A549 (cell line): ENCODE results near the gene CD82. TPM values are rescaled to one million over a fixed set of nuclear protein-coding genes. Genes with fewer than 3 reads are reported as not detected.

Experiments
- ATAC-seq, 2 experiments: fragments of 200-7000 bp in 1 of 2; fragments of >200 bp in 1 of 2; cut with Nextera tagmentation in 1 of 2; cut with Tn5 transposase in 1 of 2; 3 replicates each; pipeline versions ENCODE4 v1.8.0 to v1.9.1; 2018 to 2020; ENCODE audit warnings: mild to moderate bottlenecking in 1 of 2, moderate library complexity in 1 of 2
- CTCF ChIA-PET: fragments of 300-600 bp; sonication (Branson Sonifier 250); formaldehyde crosslinking; extraction: SDS; loops from one replicate; lab custom pipeline; 2021; ENCODE audit warnings: antibody characterized with exemption, inconsistent platforms; lab: Yijun Ruan, JAX
- POLR2A ChIA-PET: fragments of 350-600 bp; formaldehyde crosslinking; extraction: SDS; loops from one replicate; lab custom pipeline; 2021; ENCODE audit warnings: antibody characterized with exemption, inconsistent platforms; lab: Yijun Ruan, JAX
- DNase-seq, 2 experiments: peaks; one replicate each; pipeline versions ENCODE4 v3.0.0 to v3.0.0-alpha.2; 2011 to 2016; ENCODE audit warnings: low read depth in 1 of 2, low spot score in 1 of 2
- FAIRE-seq: peaks from 2 replicates; lab custom pipeline; 2011; peaks lifted over from hg19 to GRCh38; lab: Jason Lieb, UNC
- H3K27ac ChIP-seq, 2 experiments: fragments of >200 bp; sonication (Bioruptor Twin); formaldehyde crosslinking; 3 replicates each; pipeline ENCODE4 v1.5.1; 2016 to 2017
- H3K4me1 ChIP-seq: fragments of >200 bp; sonication (Bioruptor Twin); formaldehyde crosslinking; 3 replicates; pipeline ENCODE4 v1.6.1; 2016
- H3K4me2 ChIP-seq: fragments of >200 bp; sonication (Bioruptor Twin); formaldehyde crosslinking; 3 replicates; pipeline ENCODE4 v1.6.1; 2016
- H3K4me3 ChIP-seq: fragments of >200 bp; sonication (Bioruptor Twin); formaldehyde crosslinking; 3 replicates; pipeline ENCODE4 v1.5.1; 2016
- H3K9me3 ChIP-seq: fragments of >200 bp; sonication (Bioruptor Twin); formaldehyde crosslinking; 3 replicates; pipeline ENCODE4 v1.6.1; 2016
- BHLHE40 ChIP-seq: IDR thresholded peaks from 2 replicates; pipeline ENCODE4 v1.6.1; 2012; ENCODE audit warnings: low read depth, low read length, inconsistent platforms
- CBX8 ChIP-seq: fragments of 200-600 bp; sonication (generic); IDR thresholded peaks from 2 replicates; pipeline ENCODE4 v1.6.1; 2016
- CEBPB ChIP-seq, 2 experiments: fragments of >200 bp in 1 of 2; sonication (Bioruptor Twin) in 1 of 2; formaldehyde crosslinking in 1 of 2; IDR thresholded peaks; 2 replicates each; pipeline ENCODE4 v1.6.1; 2012 to 2016
- CHD4 ChIP-seq: fragments of 200-600 bp; sonication (generic); IDR thresholded peaks from 2 replicates; pipeline ENCODE4 v1.6.1; 2016; ENCODE audit warnings: antibody characterized with exemption, mild to moderate bottlenecking, borderline replicate concordance
- HEYL ChIP-seq: fragments of 250-450 bp; sonication (Bioruptor Pico); IDR thresholded peaks from 2 replicates; pipeline ENCODE4 v1.8.0; 2021; ENCODE audit warnings: mild to moderate bottlenecking, moderate library complexity
- MYC ChIP-seq: IDR thresholded peaks from 2 replicates; pipeline ENCODE4 v1.6.1; 2012; ENCODE audit warnings: mild to moderate bottlenecking, inconsistent platforms, low read length, improper control_type of control experiment, borderline replicate concordance
- NPAS2 ChIP-seq: fragments of 250-450 bp; sonication (Bioruptor Pico); IDR thresholded peaks from 2 replicates; pipeline ENCODE4 v1.8.0; 2022; ENCODE audit warnings: mild to moderate bottlenecking, moderate library complexity, borderline replicate concordance
- SREBF2 ChIP-seq: fragments of 450-650 bp; IDR thresholded peaks from 2 replicates; pipeline ENCODE4 v1.6.1; 2014; ENCODE audit warnings: mild to moderate bottlenecking, moderate library complexity
- TP53 ChIP-seq: fragments of 250-450 bp; sonication (Bioruptor Pico); IDR thresholded peaks from 2 replicates; pipeline ENCODE4 v1.5.0; 2021; ENCODE audit warnings: mild to moderate bottlenecking, moderate library complexity
- WGBS: methylation state at CpG from one replicate; pipeline ENCODE4 v1.1.6; 2017; ENCODE audit errors: missing lambda C conversion rate; 5-methylcytosine and 5-hydroxymethylcytosine counted together
- polyA plus RNA-seq, 4 experiments: library from polyadenylated mRNA; depleted of rRNA in 3 of 4; stranded (reverse); fragments of >200 nt; fragmentation: RNase III in 1 of 4; extraction: RNeasy Plus Mini Kit Qiagen cat#74134 plus additional on column Dnase treatment in 1 of 4; gene quantifications; 2 replicates in 3 of 4; 3 replicates in 1 of 4; pipeline ENCODE4 v1.2.3, GENCODE V29; 2011 to 2017
- TF ChIP-seq, protein P1 (sequence below): fragments of >200 bp; sonication (Bioruptor Twin); formaldehyde crosslinking; IDR thresholded peaks from 2 replicates; pipeline ENCODE4 v1.6.1; 2016
- TF ChIP-seq, protein P2 (sequence below): fragments of 200-600 bp; sonication (generic); IDR thresholded peaks from 2 replicates; pipeline ENCODE4 v1.6.1; 2016; ENCODE audit warnings: antibody characterized with exemption, mild to moderate bottlenecking, moderate library complexity

CD82 gene
- polyA plus RNA-seq, 2 of the 4 experiments (the other 2 are of a cell fraction): 2.8 to 3.2 TPM

DNA sequence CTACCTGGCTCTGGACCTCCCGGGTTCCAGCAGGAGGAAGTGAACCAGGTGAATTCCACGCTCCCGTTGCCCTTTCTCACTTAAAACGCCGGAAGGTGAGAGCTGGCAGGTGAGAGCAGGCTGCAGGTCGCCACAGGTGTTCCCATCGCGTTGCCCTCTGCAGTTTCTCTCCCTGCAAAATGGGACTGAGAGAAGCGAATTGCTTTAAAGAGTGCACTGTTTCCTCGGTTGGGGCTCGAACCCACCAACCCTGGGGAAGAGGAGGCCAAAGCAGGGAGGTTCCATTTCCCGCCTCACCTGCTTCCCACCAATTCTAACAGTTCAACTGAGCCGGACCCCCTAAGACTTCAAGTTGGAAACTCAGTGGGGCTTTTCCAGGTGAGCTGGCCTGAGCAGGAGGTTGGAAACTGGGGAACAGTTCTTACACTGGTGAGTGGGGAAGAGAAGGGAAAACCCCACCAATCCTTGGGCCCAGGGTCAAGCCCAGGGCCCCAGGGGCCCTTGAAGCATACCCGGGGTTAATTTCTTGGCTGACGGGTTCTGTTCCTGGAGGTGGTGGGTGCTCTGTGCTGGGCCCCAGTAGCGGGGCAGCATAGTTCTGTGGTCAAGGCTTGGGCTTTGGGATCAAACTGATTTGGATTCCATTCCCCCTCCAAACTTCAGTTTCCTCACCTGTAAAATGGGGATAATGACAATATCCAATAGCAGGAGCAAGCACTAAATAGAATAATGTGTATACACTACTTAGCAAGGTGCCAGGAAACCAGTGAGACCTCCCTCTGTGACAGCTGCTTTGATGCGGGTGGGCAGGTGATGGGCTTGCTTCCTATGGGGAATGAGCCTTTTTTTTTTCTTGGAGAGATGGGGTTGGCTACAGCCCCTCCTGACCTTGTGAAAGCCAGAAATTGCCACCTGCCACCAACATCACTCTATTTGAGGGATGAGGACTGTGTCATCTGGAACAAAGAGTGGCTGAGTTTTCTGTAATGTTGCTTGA is 788 bp downstream of the CD82 start:
- TF ChIP-seq BHLHE40 (no peak), HEYL (CRISPR knock-in tag) (no peak), CBX8 (no peak), TP53 (no peak), SREBF2 (no peak)
- TF ChIP-seq, protein P1, sequence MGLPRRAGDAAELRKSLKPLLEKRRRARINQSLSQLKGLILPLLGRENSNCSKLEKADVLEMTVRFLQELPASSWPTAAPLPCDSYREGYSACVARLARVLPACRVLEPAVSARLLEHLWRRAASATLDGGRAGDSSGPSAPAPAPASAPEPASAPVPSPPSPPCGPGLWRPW: no peak
- peak overlapping the region; percentile 59 to 67; a peak in 5 of 6 replicates for H3K27ac ChIP-seq
- peak overlapping the region; percentile 50 for H3K4me3 ChIP-seq
- CTCF ChIA-PET: interaction anchor here (1.1 to 27.1 kb wide), 7 partner anchors 10 to 328 kb away, joined by 4 to 865 read pairs (median 4); no protein-coding TSS in a partner anchor
- H3K4me1 ChIP-seq: peaks cover 19% of the 10 kb centered on the region
- DNase-seq (no peak), FAIRE-seq (no peak), ATAC-seq (no peak)
- peak overlapping the region; percentile 95 for H3K4me2 ChIP-seq
- 67% methylated on average over 17 of the region's 17 CpGs for WGBS
- H3K9me3 ChIP-seq: no peaks in the 10 kb centered on the region
- POLR2A ChIA-PET: interaction anchor here (1.0 to 1.1 kb wide), 2 partner anchors 10 to 12 kb away, joined by 3 to 5 read pairs; no protein-coding TSS in a partner anchor

DNA sequence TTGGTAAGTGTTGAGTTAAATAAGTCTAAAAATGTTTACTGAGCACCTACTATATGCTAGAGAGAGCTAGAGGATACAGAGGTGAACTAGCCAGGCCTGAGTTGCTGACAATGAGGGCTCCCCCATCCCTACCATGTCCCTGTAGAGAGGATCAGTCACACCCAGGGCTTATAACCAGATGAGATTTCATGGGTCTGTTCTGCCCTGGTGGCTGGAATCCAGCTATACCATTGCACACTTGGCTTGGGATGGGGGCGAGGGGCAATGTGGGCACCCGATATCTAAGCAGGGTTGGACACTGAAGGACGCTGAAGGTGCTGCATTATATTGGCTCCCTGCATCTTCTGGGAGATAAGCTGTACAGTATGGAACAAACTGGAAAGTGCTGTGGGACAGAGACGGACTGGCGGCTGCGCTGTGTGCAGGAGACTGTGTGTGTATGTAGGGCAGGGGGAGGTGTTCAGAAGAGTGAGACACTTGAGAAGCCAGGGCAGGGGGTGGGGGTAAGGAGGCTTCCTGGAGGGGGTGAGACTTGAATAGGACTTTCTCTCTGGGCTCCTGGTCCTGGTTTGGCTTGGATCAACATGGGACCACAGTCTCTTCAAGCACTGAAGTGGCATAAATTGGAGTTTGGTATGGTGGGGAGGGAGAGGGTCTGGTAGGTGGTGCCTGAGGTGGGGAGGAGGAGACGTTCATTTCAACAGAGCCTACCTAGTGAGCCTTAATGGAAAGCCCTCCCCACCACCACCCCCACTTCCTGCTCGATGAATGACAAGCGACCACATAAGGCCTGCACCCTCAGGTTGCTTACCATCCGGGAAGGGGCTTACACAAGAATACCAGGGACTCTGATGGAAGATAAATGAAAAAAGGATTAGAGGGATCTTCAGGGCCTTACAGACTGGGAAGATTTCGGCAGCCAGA is 1.8 kb downstream of the CD82 start:
- no peak for TF ChIP-seq TP53
- TF ChIP-seq CHD4: no peak
- Histone ChIP-seq H3K4me3 (no peak overlapping the region), H3K4me2 (no peak overlapping the region), H3K9me3 (no peaks in the 10 kb centered on the region), H3K4me1 (peaks cover 19% of the 10 kb centered on the region), H3K27ac (no peak overlapping the region)
- 79% methylated on average over 11 of the region's 11 CpGs for WGBS
- no peak for ATAC-seq
- POLR2A ChIA-PET: no interaction called here
- no peak for DNase-seq
- no peak for FAIRE-seq
- CTCF ChIA-PET: interaction anchor here (1.4 to 27.1 kb wide), 3 partner anchors 11 to 51 kb away, joined by 4 to 865 read pairs (median 22); no protein-coding TSS in a partner anchor

DNA sequence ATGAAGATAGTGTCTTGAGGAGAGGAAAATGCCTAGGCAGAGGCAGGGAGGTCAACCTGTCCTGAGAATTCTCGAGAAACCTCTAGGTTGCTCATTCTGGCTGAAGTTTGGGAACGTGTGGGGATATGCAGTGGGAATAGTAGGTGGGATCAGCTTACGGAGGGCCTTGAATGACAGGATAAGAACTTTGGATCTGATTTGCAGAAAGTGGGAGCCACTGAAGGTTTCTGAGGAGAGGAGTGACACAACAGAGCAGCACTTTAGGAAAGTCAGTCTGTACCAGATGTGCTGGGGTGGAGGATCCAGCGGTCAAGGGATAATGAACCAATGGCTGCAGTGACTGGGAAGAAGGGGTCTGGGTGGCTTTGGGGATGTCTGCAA is 2.4 kb downstream of the CD82 start:
- Histone ChIP-seq H3K4me1 (peaks cover 19% of the 10 kb centered on the region), H3K4me2 (no peak overlapping the region), H3K27ac (no peak overlapping the region), H3K4me3 (no peak overlapping the region), H3K9me3 (no peaks in the 10 kb centered on the region)
- ATAC-seq (no peak), FAIRE-seq (no peak), DNase-seq (no peak)
- WGBS: 88% methylated on average over 4 of the region's 4 CpGs
- TF ChIP-seq MYC (no peak), NPAS2 (CRISPR knock-in tag) (no peak), CEBPB (IDR thresholded peaks at IDR 0.05) (no peak)
- TF ChIP-seq, protein P2, sequence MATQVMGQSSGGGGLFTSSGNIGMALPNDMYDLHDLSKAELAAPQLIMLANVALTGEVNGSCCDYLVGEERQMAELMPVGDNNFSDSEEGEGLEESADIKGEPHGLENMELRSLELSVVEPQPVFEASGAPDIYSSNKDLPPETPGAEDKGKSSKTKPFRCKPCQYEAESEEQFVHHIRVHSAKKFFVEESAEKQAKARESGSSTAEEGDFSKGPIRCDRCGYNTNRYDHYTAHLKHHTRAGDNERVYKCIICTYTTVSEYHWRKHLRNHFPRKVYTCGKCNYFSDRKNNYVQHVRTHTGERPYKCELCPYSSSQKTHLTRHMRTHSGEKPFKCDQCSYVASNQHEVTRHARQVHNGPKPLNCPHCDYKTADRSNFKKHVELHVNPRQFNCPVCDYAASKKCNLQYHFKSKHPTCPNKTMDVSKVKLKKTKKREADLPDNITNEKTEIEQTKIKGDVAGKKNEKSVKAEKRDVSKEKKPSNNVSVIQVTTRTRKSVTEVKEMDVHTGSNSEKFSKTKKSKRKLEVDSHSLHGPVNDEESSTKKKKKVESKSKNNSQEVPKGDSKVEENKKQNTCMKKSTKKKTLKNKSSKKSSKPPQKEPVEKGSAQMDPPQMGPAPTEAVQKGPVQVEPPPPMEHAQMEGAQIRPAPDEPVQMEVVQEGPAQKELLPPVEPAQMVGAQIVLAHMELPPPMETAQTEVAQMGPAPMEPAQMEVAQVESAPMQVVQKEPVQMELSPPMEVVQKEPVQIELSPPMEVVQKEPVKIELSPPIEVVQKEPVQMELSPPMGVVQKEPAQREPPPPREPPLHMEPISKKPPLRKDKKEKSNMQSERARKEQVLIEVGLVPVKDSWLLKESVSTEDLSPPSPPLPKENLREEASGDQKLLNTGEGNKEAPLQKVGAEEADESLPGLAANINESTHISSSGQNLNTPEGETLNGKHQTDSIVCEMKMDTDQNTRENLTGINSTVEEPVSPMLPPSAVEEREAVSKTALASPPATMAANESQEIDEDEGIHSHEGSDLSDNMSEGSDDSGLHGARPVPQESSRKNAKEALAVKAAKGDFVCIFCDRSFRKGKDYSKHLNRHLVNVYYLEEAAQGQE: no peak
- ChIA-PET CTCF (interaction anchor here (27.1 kb wide), 1 partner anchor 50 kb away, joined by 865 read pairs; no protein-coding TSS in a partner anchor), POLR2A (no interaction called here)
